Liver (tissue), 3 donors: ENCODE results near the gene ZDHHC18.

Experiments used
- JUND ChIP-seq, 2 donors: IDR thresholded peaks; 2 replicates each; pipeline ENCODE4 v1.6.1; 2016; ENCODE audit warnings: antibody characterized with exemption in 2 of 2
- RAD21 ChIP-seq, 2 donors: IDR thresholded peaks; 2 replicates each; pipeline ENCODE4 v1.6.1; 2016; ENCODE audit warnings: antibody characterized with exemption in 2 of 2, mild to moderate bottlenecking in 2 of 2
- TF ChIP-seq, protein P1 (sequence below): fragments of 150-350 bp; IDR thresholded peaks from 2 replicates; pipeline ENCODE4 v1.5.1; 2017; ENCODE audit warnings: improper control_type of control experiment, low read depth, low read length; ENCODE audit not compliant: missing input control
- TF ChIP-seq, protein P2 (sequence below): IDR thresholded peaks from 2 replicates; pipeline ENCODE4 v1.6.1; 2016; ENCODE audit warnings: antibody characterized with exemption, mild to moderate bottlenecking
- donor health status: healthy.
- donor health status: healthy.

DNA sequence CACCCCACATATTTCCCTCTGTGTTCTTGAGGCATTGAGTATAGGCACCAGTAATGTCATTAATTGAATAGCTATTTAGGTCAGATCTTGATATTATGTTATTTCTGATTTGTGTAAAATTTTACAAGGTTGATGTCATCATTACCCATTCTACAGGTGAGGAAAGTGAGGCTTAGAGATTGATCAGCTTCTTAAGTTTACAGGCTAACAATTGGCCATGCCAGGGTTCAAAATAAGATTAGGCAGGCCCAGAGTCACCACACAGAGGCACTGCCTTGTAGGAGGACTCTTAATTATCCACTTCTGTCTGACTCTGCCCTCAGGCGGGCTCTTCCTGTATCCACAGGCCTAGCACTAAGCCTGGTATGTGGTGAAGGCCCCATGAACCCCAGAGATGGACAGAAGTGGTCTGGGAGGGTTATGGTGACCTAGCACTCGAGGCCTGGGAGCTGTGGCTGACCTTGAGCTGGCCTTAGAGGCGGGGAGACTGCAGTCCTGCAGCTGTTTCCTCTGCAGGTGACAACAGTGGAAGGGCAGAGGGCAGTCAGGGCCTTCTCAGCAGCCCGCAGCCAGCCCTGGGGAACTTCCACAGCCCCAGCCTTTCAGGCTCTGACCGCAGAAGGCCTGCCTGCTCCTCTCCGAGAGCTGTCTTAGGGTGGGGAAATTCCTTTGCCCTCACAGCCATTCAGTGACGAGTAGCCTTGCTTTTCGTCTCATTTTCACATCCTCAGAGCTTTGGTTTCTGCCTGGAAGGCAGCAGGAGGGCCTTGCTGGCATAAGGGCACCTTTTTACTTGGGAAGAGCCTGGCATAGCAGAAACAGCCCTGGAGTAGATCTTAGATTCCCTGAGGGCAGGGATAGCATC is 12.2 kb downstream of the ZDHHC18 start:
- TF ChIP-seq, protein P1, sequence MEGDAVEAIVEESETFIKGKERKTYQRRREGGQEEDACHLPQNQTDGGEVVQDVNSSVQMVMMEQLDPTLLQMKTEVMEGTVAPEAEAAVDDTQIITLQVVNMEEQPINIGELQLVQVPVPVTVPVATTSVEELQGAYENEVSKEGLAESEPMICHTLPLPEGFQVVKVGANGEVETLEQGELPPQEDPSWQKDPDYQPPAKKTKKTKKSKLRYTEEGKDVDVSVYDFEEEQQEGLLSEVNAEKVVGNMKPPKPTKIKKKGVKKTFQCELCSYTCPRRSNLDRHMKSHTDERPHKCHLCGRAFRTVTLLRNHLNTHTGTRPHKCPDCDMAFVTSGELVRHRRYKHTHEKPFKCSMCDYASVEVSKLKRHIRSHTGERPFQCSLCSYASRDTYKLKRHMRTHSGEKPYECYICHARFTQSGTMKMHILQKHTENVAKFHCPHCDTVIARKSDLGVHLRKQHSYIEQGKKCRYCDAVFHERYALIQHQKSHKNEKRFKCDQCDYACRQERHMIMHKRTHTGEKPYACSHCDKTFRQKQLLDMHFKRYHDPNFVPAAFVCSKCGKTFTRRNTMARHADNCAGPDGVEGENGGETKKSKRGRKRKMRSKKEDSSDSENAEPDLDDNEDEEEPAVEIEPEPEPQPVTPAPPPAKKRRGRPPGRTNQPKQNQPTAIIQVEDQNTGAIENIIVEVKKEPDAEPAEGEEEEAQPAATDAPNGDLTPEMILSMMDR = no peak
- TF ChIP-seq, protein P2, sequence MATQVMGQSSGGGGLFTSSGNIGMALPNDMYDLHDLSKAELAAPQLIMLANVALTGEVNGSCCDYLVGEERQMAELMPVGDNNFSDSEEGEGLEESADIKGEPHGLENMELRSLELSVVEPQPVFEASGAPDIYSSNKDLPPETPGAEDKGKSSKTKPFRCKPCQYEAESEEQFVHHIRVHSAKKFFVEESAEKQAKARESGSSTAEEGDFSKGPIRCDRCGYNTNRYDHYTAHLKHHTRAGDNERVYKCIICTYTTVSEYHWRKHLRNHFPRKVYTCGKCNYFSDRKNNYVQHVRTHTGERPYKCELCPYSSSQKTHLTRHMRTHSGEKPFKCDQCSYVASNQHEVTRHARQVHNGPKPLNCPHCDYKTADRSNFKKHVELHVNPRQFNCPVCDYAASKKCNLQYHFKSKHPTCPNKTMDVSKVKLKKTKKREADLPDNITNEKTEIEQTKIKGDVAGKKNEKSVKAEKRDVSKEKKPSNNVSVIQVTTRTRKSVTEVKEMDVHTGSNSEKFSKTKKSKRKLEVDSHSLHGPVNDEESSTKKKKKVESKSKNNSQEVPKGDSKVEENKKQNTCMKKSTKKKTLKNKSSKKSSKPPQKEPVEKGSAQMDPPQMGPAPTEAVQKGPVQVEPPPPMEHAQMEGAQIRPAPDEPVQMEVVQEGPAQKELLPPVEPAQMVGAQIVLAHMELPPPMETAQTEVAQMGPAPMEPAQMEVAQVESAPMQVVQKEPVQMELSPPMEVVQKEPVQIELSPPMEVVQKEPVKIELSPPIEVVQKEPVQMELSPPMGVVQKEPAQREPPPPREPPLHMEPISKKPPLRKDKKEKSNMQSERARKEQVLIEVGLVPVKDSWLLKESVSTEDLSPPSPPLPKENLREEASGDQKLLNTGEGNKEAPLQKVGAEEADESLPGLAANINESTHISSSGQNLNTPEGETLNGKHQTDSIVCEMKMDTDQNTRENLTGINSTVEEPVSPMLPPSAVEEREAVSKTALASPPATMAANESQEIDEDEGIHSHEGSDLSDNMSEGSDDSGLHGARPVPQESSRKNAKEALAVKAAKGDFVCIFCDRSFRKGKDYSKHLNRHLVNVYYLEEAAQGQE = no peak
- no peak for TF ChIP-seq JUND (IDR thresholded peaks at IDR 0.05)
- no peak for TF ChIP-seq RAD21 (IDR thresholded peaks at IDR 0.05)
